ENCODE data around the gene POP7.

POP7 gene

GRCh38 chr7:100677308-100678267, 28.3 kb upstream of the POP7 start (continued):
- TF ChIP-seq CSDC2 (CRISPR knock-in tag; IDR thresholded peaks at IDR 0.05) = no peak
- no peak for TF ChIP-seq TSHZ2 (CRISPR knock-in tag; IDR thresholded peaks at IDR 0.05)

- TF ChIP-seq ZFP3 (CRISPR knock-in tag; IDR thresholded peaks at IDR 0.05) (no peak), ZC3H10 (CRISPR knock-in tag; IDR thresholded peaks at IDR 0.05) (no peak), POU6F1 (CRISPR knock-in tag; IDR thresholded peaks at IDR 0.05; ENCODE audit: borderline replicate concordance, low read depth) (no peak), CREB5 (CRISPR knock-in tag; IDR thresholded peaks at IDR 0.05; ENCODE audit: low read depth) (no peak), TSHZ2 (CRISPR knock-in tag; IDR thresholded peaks at IDR 0.05) (no peak), GLIS3 (CRISPR knock-in tag; IDR thresholded peaks at IDR 0.05) (no peak), CSDC2 (CRISPR knock-in tag; IDR thresholded peaks at IDR 0.05) (no peak)
Observed at GRCh38 chr7:100678291-100678984, 27.5 kb upstream of the POP7 start.

GRCh38 chr7:100679129-100679926, 26.6 kb upstream of the POP7 start:
- TF ChIP-seq OSR1 (CRISPR knock-in tag; IDR thresholded peaks at IDR 0.05) (no peak), TOX (CRISPR knock-in tag; IDR thresholded peaks at IDR 0.05; ENCODE audit: borderline replicate concordance) (no peak), ZNF70 (CRISPR knock-in tag; IDR thresholded peaks at IDR 0.05) (no peak), RARB (CRISPR knock-in tag; IDR thresholded peaks at IDR 0.05) (no peak), ZC3H10 (CRISPR knock-in tag; IDR thresholded peaks at IDR 0.05) (no peak), CSRNP3 (CRISPR knock-in tag; IDR thresholded peaks at IDR 0.05) (no peak), TCF4 (CRISPR knock-in tag; IDR thresholded peaks at IDR 0.05; ENCODE audit: borderline replicate concordance) (no peak), ISL1 (CRISPR knock-in tag; IDR thresholded peaks at IDR 0.05) (no peak)
- ATAC-seq = no peak

More at GRCh38 chr7:100678291-100678984, 27.5 kb upstream of the POP7 start:
- no peak for ATAC-seq
